ENCODE results near the gene AP1M1.

Gene AP1M1

DNA sequence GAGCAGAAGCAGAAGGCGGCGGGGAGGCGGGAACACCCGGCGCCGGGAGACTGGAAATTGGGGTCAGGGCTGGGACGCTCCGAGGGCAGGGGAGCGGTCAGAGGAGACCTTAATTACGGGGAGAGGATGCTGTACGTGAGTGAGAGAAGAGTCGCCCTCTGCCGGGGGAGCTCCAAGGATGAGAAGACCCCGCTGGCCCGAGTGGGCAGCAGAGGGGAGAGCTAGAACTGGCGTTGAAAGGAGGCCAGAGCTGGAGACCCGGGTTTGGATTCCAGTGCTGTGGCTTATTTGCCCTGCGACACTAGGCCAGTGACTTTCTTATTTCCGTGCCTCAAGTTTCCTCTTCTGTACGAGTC lies 12.0 kb upstream of the AP1M1 start:
- no peak for DNase-seq

DNA sequence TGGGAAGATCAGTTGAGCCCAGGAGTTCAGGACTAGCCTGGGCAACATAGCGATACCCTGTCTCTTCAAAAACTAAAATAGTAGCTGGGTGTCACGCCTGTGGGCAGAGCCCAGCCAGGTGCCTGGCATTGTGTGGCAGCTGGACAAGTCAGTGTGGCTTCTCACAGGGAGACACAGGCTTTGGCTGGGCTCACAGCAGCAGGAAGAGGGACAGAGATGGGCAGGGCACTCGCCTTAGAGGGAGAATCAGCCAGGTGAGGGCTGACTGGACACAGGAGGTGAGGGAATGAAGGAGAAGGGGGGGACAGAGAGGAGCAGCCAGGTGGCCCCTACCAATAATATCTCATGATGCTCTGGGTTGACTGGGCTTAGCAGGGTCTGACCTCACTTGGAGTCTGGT lies 9.2 kb upstream of the AP1M1 start:
- DNase-seq = no peak

DNA sequence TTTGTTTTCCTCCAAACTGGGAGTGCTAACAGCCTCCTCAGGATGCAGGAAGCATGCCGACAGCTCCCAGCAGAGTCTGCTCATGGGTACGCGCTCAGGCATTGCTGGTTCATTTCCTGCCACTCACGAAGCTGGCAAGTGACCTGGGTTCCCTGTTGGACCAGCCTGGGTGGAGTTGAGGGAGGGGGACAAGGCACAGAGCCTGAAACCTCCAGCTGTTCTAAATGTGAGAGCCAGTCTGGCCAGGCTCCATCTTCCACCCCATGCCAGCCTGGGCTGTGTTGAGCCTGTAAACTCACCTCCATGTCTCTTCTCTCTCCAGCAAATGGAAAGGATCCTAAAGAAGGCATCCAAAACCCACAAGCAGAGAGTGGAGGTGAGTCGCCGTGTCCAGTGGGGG lies 7.5 kb upstream of the AP1M1 start:
- DNase-seq = no peak

DNA sequence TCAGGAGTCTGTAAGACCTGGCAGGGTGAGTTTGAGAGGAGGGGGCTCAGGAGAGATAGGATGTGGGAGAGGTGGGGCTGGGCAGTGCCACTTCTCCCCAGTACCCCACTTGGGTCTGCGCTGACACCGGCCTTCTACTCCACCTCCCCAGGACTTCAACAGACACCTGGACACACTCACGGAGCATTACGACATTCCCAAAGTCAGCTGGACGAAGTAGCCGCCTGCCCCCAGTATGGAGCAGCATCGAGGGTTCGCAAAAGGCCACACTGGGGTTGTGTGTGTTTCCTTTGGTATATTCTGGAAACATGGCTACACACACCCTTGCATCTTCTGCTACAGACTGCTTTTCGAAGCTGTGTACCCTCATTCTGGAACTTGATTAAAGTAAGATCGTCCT lies 7.0 kb upstream of the AP1M1 start:
- DNase-seq = no peak

DNA sequence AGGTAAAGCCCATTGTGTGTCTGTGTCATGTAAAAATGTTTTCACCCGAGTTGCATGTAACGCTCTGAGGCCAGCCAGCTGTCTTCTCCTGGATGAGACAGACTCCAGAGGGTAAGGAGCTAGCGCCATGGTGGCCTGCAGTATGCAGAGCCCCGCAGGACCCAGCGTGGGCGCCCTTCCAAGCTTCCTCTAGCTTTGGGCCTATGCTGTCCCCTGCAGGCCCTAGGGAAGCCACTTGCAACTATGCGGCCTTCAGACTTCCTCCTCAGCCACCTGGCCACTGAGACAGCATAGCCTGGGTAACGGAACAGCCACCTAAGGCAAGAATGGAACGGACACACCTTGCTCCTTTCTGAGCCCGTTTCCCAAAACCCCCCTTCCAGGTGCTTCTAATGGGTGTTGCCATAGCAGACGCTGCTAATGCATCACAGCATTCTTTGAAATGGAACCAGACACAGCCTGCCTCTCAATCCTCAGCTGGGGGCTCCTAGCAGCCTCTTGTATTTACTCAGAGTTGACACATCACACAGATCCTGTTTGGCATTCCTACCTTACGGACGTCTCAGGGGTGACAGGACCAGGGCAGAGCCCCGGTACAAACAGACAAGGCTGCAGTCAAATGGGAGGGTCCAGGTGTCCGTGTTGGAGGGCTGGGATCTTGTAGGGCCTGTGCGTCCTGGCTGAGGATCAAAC lies 6.3 kb upstream of the AP1M1 start:
- DNase-seq = no peak

DNA sequence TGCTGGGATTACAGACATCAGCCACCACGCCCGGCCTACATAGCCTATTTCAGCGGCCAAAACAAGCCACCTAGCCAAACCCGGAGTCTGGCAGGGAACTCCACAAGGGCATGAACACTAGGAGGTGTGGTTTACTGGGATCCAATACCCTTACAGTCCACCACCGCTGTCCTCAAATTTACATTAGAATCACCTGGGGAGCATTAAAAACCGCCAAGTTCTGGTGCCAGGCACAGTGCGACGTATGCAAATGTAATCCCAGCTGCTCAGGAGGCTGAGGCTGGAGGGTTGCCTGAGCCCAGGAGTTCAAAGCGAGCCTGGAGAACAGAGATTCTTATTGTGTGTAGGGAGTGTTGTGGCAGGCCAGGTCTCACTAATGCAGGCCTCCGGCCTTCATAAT lies 4.2 kb upstream of the AP1M1 start:
- DNase-seq = no peak

DNA sequence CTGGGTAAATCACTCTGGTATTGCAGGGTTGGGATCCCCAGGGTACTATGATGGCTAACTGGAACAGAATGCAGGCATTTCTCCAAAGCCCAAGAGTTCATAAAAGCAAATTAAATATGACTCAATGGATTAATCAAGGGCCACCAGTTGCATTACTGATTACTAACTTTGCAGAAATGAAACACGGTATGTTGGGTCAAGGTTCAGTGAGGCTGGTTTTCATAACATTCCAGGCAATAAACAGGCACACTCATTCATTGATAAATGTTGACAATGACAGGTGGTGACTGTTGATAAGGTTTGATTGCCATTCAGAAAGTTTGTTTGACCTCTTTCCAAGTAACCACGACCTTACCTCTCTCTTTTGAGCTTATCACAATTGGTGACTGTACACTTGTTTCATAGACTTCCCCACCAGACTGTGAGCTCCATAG lies 506 bp upstream of the AP1M1 start:
- DNase-seq = no peak

DNA sequence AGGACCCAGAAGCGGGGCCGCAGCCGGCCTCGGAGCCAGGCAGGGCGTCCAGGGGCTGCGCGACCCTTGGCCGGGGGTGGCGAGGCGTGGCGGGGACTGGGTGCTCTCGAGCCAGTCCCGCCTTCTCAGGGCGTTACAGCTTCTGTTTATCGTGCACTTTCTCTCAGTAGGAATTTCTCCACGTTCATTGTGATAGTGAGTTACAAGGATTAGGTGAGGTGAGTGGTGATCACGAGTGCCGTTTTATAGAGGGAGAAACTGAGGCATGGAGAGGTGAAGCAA lies 600 bp downstream of the AP1M1 start:
- no peak for DNase-seq

DNA sequence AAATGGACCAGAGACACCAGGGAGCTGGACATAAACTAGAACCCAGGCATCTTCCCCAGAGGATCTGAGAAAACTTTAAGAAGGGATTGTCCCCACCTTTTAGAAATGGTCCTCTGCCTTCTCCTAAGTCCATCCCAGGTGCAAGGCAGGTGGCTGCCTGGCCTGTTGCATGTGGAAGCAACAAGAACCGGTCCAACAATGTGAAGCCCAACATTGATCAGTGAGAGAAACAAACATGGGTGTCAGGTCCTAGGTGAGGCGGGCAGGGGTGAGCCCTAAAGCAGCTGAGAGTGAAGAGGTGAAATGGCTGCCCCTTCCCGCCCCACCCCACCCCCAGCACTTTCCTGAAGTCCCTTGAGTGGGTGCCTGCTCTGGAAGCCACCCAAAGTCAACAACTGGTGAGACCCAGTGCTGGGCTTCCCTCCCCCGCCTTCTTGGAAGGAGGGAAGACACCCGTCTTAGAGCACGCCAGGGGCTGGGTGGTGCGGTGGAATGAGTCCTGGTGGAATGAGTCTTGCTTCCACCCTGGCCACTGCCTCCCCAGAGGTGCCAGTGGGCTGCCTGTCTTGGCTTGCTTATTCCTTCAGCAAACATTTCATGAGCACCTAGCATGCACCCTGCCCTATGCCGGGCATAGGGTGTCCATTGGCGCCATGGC lies 1.7 kb downstream of the AP1M1 start:
- no peak for DNase-seq

DNA sequence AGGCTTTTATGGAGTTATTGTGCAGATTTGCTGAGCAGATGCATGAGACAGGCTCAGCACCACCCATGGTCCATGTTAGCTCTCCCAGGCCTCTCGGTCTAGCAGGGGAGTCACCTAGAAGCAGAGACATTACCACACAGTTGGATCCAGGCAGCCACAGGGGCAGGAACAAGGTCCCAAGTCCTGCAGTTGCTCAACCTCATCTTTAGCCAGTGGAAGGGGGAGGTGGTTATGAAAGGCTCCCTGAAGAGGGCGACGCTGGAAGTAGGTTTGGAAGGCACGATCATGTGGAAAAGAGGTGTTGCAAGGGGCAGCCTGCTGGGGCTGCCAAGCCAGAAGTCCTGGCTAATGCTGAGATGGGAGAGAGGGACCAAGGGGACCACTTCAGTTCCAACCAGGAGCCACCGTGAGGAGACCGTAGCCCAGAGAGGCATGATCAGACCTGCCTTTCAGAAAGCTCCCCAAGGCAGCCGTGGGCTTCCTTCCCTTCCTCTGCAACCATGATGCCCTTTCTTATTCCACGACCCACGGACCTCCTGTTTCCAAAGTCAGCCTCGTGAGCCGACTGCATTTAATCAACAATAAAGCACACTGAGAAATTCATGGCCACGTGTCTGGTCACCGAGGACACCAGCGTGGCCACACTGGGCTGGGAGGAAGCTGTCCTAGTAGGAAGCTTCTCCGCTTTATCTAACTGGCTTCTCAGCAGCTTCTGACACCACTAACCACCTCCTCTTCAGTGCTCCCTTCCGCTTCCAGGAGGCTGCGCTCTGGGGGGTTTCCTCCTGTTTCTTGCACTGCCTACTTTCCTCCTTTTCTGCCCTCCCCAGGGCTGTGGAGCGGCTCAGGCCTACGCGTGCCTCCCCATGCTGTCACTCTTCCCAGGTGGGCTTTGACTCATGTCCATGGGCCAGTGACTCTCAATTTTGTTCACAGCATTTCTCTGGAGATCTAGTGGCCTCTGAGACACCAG lies 2.6 kb downstream of the AP1M1 start:
- no peak for DNase-seq

DNA sequence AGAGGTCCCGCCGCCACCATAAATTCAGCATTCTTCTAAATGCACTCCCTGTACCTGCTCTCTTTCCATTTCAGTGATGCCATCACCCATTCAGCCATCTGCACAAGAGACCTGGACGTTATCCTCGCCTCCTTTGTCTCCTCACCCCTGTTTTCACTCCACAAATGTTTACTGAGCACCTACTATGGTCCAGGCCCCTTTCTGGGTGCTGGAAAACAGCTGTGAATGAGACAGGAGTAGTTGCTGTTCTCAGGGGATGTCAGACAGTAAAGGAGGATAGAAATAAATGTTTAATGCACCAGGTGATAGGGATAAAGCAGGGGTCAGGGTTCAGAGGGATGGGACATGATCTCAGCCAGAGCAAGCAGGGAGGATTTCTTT lies 3.3 kb downstream of the AP1M1 start:
- DNase-seq = no peak

DNA sequence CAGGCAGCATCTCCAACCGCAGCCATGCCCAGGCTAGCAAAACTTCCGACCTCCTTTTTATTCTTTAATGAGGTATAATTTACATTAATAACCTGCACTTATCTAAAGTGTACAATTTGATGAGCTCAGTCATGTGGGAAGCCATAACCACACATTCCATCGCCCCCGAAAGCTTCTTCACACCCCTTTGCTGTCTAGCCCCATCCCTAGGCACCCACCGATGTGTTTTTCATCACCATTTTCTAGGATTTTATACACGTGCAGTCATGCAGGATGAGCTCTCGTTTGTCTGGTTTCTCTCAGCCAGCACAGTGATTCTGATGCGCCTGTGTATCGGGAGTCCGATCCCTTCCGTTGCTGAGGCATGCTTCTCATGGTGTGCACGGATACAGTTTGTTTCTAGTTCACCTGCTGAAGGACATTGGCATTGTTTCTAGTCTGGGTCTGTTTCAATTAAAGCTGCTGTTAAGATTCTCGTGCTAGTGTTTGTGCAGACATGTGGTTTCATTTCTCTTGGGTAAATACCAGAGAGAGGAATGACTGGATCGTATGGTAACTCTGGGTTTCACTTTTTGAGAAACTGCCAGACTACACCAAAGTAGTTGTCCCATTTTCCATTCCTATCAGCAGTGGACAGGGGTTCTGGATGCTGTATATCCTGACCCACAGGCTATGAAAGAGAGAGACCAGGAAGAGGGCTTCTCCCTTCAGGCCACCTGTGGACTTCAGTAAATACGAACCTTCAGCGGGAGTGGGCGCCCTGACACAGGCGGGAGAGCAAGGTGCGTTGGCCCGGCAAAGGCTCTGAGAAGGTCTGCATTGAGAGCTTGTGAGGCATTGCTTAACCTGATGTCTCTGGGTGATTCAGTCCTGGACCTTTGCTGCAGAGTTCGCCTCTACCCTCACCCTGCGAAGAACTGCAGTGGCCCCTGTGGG lies 4.9 kb downstream of the AP1M1 start:
- no peak for DNase-seq

DNA sequence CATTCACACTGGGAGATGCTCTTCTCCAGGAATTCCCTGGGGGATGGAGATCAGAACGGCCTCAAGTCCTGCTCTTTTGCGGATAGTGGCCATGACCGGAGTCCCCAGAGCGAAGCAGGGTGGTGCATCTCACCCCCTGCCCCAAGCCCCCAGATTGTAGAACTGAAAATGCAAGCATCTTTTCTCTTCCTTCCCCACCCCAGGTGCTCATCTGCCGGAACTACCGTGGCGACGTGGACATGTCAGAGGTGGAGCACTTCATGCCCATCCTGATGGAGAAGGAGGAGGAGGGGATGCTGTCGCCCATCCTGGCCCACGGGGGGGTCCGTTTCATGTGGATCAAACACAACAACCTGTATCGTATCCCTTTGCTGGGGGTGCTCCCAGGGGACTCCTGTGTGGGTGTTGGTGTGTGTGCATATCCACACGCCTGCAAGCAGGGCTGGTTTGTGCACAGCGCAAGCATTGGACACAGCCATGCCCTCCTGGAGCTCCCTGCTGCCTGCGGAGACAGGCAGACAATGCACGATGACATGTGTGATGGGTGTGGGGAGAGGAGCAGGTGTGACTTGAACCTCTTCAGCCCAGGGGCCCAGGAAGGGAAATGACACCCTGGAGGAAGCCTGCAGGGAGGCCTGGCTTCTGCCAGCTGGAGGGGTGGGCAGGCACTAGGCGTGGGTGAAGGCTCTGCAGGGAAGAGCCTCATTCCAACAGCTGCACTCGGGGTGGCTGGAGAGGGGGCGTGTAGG lies 5.7 kb downstream of the AP1M1 start:
- no peak for DNase-seq

DNA sequence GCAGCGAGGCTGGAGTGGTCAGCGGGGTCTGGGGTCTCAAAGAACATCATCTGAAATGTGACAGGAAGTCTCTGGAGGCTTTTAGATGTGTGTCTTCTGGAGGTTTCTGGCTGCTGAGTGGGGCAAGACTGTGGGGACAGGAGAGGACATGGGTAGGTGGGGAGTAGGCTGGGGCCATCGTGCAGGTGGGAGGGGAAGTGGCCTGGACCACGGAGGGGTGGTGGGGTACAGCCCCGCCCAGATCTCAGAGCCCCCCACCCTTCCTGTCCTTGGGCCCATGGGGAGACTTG lies 6.2 kb downstream of the AP1M1 start:
- no peak for DNase-seq

DNA sequence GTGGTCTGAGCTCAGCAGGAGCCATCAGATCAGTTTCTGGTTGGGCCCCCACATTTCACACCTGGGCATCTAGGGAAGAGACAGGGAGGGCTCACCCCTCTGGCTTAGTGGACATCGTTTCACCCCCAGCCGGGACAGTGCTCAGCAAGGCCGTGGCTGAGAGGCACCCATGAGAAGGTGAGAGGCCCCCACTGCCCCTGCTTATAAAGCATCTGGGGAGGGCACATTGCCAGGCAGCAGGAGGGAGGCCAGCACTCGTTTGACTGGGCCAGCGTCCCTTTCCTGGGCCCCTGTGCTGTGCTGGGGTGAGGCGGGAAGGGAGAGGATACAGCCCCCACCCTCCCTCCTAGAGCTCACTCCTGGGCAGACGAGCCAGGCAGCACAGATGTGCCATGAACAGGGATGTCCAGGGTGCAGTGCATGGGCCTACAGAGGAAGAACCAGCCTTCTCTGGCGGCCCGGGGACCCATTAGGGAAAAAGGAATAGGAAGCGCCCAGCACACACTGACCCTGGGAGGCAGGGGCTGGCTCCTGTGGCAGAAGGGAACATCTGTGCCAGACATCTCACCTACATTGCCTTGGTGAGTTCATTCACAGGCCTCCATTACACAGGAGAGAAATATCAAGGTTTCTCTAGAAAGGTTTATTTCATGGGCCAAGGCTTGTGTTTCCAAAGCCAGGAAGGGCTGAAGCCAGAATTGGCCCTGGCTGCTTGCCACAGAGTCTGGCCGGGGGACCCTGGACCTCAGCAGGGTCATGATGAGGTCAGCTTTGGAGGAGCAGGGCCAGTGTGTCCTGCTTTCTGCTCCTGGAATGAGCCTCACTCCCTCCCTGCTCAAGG lies 7.7 kb downstream of the AP1M1 start:
- no peak for DNase-seq

DNA sequence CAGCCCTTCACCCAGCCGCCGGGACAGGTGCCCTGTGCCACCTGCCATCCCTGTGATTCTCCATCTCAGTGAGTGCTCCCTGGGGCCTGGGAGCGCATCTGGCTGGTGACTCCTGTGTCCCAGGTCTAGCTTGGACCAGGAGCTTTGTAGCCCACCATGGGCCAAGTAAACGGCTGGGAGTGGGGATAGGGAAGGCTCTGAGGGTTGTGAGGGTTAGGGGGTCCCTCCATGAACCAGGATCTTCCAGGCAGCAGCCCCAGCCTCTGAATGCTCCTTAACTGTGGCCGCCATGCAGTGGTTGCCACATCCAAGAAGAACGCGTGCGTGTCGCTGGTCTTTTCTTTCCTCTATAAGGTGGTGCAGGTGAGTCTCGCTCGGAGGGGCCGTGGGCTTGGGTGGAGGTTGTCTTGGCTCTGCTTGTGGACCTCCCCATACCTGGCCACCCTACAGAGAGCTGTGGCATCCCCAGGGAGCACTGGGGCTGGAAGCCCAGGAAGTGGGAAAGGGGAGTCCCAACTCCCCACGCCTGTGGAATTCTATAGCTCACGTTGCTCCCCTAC lies 8.4 kb downstream of the AP1M1 start:
- no peak for DNase-seq

DNA sequence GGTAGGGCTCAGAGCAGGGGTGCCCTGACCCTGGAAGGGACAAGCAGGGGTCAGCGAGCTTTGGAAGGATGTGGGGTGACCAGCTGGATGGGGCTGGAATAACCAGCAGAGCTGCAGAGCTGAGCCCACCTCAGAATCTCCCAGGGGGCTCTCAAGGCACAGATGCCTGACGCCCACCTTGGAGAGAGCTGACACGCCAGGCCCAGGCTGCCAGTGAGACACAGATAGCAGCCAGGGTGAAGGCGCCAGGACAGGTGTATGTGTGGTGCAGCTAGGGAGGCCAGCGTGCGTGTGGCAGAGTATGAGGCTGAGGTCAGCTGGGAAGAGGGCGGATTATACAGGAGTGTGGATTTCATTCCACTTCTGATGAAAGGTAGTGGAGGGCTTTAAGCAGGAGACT lies 8.9 kb downstream of the AP1M1 start:
- no peak for DNase-seq

DNA sequence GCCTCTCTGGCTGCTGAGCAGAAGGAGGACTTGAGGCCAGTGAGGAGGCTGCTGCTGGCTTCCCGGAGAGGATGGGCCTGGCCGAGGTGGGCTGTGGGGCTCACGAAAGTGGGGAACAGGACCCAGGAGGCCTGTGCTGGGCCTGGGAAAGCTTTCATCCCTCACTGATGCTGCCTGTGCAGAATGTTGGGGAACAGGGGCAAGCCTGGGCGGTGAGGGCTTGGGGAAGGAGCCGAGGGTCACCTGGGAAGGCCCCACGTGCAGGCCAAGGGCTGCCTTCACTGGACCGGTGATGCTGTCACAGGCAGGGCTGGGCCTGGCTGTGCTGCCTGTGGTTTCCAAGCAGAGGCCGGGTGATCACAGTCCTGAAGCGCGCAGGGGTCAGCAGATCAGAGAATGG lies 9.4 kb downstream of the AP1M1 start:
- DNase-seq = no peak

DNA sequence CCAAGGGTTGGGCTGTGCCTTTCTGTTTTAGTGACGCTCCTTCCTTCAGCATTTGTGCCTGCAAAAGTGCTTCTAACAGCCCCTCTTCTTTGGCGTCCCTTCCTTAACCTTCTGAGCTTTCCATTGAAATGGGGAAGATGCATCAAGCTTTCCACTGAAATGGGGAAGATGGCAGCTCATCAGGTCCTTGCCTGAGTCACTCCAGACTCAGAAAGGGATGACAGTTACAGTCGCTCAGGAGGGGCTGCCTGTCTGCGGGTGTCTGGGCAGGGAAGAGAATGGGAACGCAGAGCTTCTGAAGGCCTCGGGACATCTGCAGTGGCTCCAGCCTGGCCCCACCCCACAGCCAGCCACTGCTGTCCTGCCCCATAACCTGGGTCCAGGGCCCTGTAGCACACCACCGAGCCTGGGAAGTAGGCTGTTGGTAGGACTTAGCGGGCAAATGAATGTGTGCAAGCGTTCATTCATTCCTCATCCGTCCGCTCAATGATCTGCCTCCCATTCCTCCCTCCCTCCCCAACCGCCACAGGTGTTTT lies 9.8 kb downstream of the AP1M1 start:
- no peak for DNase-seq

DNA sequence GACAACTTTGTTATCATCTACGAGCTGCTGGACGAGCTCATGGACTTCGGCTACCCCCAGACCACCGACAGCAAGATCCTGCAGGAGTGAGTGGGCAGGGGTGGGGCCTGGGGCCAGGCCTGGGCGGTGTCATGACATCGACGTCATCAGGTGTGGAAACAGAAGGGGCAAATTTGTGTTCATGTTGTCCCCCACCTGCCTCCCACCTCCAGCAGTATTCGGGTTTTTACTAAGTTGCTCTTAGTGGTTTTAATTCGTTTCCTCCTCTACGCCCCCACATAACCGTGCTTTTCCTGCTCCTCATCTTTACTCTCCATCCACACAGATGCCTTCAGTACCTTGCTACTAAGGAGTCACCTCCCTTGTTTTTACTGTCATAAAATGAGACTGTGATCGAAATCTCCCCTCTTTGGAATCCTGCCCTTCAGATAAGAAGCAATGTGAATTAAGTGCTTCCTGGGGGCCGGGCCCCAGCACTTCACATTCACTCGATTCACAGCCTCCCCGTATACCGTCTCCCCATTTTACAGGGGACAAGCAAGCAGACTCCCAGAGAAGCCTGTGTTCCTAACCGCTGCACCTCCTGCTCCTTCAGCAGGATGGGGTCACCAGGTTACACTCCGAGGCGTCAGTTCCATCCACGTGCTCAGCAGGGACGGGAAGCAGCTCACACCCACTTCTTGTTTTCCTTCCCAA lies 10.5 kb downstream of the AP1M1 start:
- DNase-seq = no peak

All from activated gamma-delta T cell (primary cell).